ENCODE results near the gene CFAP45. TPM values are rescaled to one million over a fixed set of nuclear protein-coding genes. Genes with fewer than 3 reads are reported as not detected.
A peak's percentile ranks its signal among the peaks of the same experiment; 100 is the strongest.

Gene CFAP45
- total and polyA plus RNA-seq, 9 of the 15 experiments (the other 6 are each of a cell fraction or from before 2014, with no cell fraction given) = 0.65 to 2.4 (median 1.5) TPM

GRCh38 chr1:159881622-159882526 lies 18.1 kb downstream of the CFAP45 start (continued):
- TF ChIP-seq RCOR1 (IDR thresholded peaks at IDR 0.05; ENCODE audit: borderline replicate concordance in 1 of 2, low read depth in 2 of 2, low read length in 2 of 2) (0 out of 4 replicates have a peak, but pooled peaks of 1 of the 2 experiments have one; percentile 7), PHTF2 (CRISPR knock-in tag; IDR thresholded peaks at IDR 0.05) (no peak)

- no TSS peak for BruUV-seq (replicated peaks)
Observed at GRCh38 chr1:159880430-159880829, 19.5 kb downstream of the CFAP45 start.

More at GRCh38 chr1:159880430-159880829, 19.5 kb downstream of the CFAP45 start:
- no peaks in the 10 kb centered on the region for H3K79me2 ChIP-seq (ENCODE audit: control insufficient read depth, insufficient read depth, low read length)
- H3K4me3 ChIP-seq = no peak overlapping the region
- peaks cover 3% of the 10 kb centered on the region for H3K9me1 ChIP-seq (ENCODE audit: control insufficient read depth, insufficient read depth, low read length)
- in situ Hi-C loops (cut with MboI) = no loop called here
- TF ChIP-seq ZNF639 (CRISPR knock-in tag; conservative IDR thresholded peaks at IDR 0.05 in 1 of 2, IDR thresholded peaks at IDR 0.05 in 1 of 2) (0 out of 4 replicates have a peak, but pooled peaks of 1 of the 2 experiments have one; percentile 26), SPI1 (IDR thresholded peaks at IDR 0.05; ENCODE audit: borderline replicate concordance, low read depth, low read length) (peak; percentile 12; the same call in 1 of the 2 replicates), NR4A1 (CRISPR knock-in tag; IDR thresholded peaks at IDR 0.05) (no peak), NR4A1 (tag; IDR thresholded peaks at IDR 0.05) (0 out of 2 replicates have a peak, but pooled peaks have one; percentile 48), HDAC8 (tag; IDR thresholded peaks at IDR 0.05) (no peak)
- FAIRE-seq (no peak), DNase-seq (ENCODE audit: extremely low read depth in 1 of 4, low spot score in 3 of 4) (no peak), ATAC-seq (no peak)
- H3K4me1 ChIP-seq (replicated peaks in 1 of 2; ENCODE audit: control insufficient read depth in 2 of 2, insufficient read depth in 2 of 2, low read length in 2 of 2) = peaks cover 4 to 43% of the 10 kb centered on the region in 2 experiments; a peak in 4 of 5 replicates
- POLR2A ChIA-PET = interaction anchor here (0.7 to 3.1 kb wide), 4 partner anchors 9 to 81 kb away, joined by 3 to 21 read pairs (median 3); partner anchors contain the start of gene TAGLN2
- peak overlapping the region; percentile 10; the same call in 1 of the 2 replicates for H3K4me2 ChIP-seq (ENCODE audit: insufficient read depth, low read length)
- intact Hi-C loops (cut with micrococcal nuclease) = no loop called here
- H3K27ac ChIP-seq (ENCODE audit: extremely low read depth, low read depth, low read length) = peak overlapping the region; percentile 34; the same call in 2 of the 3 replicates
- no peaks in the 10 kb centered on the region for H3K27me3 ChIP-seq (ENCODE audit: control insufficient read depth in 2 of 2, insufficient read depth in 2 of 2, low read length in 2 of 2)
- H4K20me1 ChIP-seq (replicated peaks; ENCODE audit: control insufficient read depth, insufficient read depth, low read length) = no peaks in the 10 kb centered on the region
- H3K9ac ChIP-seq (ENCODE audit: insufficient read depth in 1 of 2, low read depth in 2 of 2, low read length in 2 of 2) = no peak overlapping the region
- CTCF ChIA-PET (ENCODE audit: low intra/inter-chr PET ratio) = no interaction called here
- no peaks in the 10 kb centered on the region; the same call in 1 of the 2 replicates for H3K9me3 ChIP-seq (replicated peaks; ENCODE audit: control insufficient read depth, insufficient read depth, low read depth, low read length)
- H3K36me3 ChIP-seq (ENCODE audit: control insufficient read depth, insufficient read depth, low read length) = no peaks in the 10 kb centered on the region
- peak overlapping the region; percentile 8; the same call in 1 of the 2 replicates for H2AFZ ChIP-seq (ENCODE audit: low read depth, low read length)
- WGBS (ENCODE audit: insufficient coverage, low coverage, missing lambda C conversion rate) = 56% methylated on average over 3 of the region's 3 CpGs

All from K562 (cell line).